Activated naive CD4-positive, alpha-beta T cell (primary cell): Measurements from ENCODE around the gene NUP160.
"Not testable (repeated sequence)": the region's sequence is repeated elsewhere in the genome, so short reads cannot be mapped to it uniquely, and the experiment has no call there.

ENCODE experiments used
- DNase-seq, 4 experiments: peaks; one replicate each; lab custom pipeline; 2025; lab: John Stamatoyannopoulos, UW

The NUP160 gene

DNA sequence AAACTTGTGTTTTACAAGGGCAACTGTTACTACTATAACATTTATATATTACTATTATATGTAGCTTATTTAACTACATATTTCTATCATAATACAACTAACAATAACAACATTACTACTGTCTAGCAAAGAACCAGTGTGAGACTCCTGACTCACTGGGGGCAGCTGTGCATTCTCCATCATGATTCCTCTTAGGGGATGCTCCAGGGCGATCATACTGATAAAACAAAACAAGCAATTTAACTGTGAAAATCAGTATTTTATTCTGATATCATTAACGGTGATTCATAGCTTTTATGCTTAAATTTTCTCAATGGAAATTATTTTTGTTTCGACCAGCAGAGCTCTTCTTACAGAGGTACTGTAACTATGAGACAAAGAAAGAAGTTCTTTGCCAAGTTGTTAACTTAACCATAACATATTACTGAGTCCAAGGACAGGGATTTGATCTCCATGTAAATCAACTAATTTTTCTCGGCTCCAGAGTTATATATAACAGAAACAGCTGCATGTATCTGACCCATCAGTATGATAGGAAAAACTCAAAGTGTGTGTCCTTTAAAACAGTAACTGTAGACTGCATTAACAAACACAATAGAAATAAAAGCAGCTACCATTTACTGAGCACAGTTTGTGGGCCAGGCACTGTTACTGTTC is 56.2 kb downstream of the NUP160 start:
- no peak for DNase-seq

DNA sequence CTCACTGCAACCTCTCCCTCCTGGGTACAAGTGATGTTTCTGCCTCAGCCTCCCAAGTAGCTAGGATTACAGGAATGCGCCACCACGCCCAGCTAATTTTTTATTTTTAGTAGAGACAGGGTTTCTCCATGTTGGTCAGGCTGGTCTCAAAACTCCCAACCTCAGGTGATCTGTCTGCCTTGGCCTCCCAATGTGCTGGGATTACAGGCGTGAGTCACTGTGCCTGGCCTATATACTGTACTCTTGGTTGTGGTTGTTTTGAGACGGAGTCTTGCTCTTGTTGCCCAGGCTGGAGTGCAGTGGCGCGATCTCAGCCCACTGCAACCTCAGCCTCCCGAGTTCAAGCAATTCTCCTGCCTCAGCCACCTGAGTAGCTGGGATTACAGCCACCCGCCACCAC is 58.1 kb downstream of the NUP160 start:
- not testable (repeated sequence) for DNase-seq

DNA sequence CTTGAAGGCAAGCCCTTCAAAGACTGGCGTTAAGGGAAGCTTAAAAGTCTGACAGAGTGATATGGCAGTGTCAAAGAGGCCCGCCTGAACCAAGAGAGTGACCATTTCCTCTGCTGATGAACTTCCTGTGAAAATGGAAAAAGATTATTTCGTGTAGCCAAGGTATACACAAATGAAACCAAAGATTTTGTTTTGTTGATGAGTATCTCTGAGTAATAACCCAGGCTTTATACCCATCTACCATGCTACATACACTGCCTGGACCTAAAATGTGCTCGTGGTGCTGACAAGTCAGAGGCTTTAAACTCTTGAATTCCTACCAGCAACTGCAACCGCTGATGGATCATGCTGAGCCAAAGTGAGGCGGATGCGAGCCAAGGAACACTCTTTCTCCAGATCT is 60.0 kb downstream of the NUP160 start:
- no peak for DNase-seq

DNA sequence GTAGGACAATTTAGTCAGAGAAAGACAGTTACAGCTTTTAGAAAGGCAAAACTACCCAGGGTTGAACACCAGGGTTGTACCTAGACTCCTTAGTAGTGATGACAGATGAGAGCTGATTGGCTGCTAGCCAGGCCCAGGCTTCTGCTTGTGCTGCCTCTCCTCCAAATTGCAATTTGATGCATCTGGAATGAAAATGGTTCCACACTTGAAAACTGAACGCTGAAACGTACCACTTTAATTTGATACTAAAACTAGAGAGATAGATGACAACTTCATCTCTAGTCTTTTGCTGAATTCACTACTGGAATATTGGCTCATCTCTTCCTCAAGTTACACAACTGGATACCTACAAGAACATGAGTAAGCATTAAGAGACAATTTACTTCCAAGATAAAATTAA is 61.8 kb downstream of the NUP160 start:
- DNase-seq: no peak

DNA sequence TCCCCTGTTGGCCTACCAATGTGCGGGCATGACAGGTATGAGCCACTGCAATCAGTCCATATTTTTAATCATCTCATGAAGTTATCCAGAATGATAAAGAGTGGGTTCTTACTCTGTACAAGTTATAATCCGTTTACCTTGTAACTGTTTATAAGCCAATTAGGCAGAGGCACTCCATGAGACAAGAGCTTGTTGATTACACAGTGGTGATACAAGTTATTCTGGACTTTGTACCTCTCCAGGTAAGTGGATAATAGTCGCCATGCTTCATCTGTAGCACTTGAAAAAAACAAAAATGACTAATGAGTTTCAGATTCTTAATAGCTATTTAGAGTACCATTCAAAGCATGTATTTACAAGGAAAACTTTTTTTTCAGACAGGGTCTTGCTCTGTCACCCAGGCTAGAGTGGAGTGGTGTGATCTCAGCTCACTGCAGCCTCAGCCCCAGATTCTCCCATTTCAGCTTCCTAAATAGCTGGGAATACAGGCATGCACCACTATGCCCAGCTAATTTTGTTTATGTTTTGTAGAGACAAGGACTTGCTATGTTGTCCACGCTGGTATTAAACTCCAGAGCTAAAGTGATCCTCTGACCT is 63.3 kb downstream of the NUP160 start:
- no peak for DNase-seq

DNA sequence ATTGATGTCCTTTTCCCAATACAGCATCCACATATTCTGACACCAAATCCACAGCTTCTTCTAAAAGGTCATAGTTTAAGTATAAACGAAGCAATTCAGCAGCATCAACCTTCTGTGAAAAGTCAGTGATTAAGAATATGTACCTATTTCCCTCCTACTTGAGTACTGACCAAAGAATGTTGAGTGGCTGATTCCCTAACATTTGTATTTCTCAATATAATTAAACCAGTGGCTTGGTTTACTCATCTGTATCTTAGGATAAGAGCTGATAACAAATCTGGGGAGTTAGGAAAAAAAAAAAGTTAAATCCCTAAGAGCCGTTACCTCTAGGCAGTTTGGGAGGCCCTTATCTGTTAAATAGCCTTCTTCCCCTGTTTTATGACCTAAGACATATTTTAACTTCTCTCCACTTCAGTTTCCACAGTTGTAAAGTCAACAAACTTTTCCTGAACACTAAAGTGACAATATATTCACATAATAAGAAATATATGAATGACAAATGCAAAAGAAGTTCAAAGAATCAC is 65.0 kb downstream of the NUP160 start:
- no peak for DNase-seq

DNA sequence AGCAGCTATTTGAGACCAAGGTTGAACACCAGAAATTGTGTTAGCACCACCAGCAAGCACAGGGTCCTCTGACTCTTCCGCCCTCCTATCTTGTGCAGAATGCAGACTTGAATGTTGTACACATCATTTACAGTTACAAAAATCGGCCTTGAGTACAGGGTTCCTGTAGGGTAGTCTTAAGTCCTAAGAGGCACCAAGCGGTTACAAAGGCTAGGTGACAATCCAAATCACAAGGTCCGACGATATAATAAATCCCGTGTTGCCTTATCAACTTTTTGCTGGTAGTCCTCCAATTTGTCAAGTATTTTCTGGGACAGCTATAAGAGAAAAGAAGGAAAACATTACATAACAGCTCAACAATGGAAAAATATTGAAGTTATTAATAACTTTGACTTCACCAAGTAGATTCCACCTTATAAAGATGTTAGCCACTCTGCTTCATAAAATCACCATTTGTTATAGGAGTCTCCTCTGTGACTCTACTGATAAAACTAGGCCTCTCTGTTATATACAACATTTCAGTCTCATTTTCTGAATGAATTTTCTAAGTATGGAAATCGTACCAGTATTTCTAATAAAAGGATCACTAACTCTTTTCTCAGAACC is 69.2 kb downstream of the NUP160 start:
- DNase-seq: no peak

DNA sequence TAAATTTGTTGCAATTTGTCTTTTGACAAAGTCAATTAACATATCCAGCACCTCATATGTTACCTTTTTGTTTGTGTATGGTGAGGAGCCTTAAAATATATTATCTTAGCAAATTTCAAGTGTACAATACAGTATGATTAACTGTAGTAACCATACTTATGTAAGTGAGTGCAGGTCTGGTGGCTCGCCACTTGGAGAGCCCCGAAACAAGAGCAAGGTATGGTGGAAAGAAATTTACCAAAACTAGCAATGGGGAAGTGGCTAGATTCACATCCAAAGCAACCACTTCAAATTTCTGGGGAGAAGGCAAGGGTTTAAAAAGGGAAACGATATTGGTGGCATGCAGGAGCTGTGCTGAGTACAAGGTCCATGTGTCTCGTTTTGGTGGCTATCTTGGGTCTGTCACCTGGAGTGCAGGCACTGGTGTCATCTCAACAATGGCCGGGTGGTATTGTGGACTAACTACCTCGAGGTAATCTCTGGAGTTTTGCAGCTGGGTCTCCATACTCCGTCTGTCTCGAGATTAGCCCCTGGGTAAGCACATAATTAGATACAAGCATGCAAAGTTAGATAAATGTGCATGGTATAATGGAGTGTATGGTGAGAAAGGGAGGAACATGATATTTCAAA is 72.8 kb downstream of the NUP160 start:
- DNase-seq: no peak

DNA sequence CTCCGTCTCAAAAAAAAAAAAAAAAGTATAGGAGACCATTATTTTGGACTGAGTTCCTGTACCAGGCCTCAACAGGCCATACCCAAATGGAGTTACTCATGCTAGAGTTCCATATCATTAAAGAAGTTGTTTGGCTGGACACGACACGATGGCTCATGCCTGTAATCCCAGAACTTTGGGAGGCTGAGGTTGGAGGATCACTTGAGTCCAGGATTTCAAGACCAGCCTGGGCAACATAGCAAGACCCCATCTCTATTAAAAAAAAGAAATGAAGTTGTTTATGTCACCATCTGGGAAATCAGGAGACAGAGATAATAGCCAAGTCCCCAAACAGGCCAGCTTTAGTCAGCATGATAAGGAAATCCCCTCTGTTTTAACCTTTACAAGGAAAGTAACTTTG is 74.3 kb downstream of the NUP160 start:
- DNase-seq: no peak

DNA sequence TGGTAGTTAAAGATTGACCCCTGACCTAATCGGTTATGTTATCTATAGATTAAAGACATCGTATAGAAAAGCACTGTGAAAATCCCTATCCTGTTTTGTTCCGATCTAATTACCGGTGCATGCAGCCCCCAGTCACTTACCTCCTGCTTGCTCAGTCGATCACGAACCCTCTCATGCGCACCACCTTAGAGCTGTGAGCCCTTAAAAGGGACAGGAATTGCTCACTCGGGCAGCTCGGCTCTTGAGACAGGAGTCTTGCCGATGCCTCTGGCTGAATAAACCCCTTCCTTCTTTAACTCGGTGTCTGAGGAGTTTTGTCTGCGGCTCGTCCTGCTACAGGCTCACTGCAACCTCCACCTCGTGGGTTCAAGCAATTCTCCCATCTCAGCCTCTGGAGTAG is 78.6 kb downstream of the NUP160 start:
- not testable (repeated sequence) for DNase-seq

DNA sequence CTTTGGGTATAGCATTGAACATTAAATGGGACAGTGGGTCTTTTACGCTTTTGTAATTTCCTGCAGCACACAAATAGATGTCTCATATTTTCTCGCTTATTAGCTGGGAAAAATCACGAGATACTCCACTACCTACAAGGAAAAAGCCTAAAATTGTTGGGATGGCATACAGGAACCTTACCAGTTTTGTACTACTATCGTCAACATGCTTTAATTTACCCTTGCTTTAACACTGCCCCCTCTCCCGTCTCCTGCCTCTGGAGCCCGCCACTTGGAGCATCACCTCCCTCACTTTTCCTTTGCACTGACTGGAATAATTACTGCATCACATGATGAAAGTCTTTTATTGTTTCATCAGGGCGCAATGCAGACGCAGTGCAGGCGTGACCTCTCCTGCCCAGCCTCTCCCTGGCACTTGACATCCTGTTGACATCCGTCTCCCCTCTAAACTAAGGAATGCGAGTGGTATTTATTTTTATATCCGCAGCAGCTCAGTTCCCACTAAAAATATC is 80.0 kb downstream of the NUP160 start:
- DNase-seq: no peak

DNA sequence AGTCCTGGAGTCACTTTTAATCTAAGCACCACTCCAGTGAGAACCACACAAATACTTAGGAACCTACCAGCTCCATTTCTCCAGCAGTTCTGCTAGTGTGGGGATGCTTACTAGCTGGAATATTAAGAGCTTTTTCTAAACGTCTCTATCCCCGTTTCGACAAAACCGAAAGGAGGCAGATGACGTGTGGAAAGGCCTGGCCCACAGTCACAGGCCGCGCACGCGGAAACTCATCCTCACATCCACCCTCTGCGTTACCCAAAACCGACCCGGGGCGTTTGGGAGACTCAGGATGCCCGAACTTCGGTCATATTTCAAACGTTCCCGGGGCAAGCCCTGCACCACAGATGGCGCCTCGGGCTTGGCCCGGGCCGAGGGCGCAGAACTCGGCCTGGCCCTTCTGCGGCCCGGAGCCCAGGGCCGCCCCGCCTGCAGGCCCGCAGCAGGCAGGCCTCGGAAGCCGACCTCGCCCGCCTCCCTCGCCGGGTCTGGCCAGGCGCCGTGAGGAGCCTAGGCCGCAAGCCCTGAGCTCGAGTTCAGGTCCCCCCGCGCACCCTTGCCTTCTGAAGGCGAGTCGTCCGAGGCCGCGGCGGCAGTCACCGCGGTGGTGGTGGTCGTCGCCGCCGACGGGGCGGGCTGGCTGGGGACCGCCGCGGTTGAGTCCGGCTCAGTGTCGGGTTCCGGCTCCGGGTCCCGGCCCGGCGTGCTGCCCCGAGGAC is 81.5 kb downstream of the NUP160 start:
- DNase-seq: peak; percentile 41 to 65 (median 53)

DNA sequence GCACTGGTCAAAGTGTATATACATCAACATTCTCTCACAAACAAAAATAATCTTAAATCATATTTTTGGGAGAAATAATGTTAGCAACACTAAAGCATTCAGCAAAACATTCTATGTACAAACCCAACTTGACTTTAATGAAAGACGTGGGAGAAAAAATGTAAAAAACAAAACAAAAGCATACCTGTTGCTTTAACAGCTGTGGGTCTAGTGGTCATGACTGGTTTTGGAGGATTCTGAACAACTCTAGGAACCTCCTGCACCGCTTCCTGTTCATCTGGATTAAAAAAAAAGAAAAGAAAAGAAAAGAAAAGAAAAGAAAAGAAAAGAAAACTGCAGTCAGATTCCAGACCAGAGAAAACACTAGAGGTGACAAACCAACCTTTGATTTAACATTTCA is 83.1 kb downstream of the NUP160 start:
- DNase-seq: no peak

DNA sequence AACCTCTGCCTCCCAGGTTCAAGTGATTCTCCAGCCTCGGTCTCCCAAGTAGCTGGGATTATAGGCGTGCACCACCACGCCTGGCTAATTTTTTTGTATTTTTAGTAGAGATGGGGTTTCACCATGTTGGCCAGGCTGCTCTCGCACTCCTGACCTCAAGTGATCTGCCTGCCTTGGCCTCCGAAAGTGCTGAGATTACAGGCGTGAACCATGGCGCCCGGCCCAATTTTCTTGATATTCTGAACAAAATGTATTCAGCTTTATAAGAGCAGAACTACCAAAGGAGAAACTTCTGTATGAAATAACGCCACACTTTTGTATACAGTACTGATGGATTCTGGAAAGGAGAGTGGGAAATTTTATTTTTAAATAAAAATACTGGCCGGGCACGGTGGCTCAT is 88.9 kb downstream of the NUP160 start:
- DNase-seq: not testable (repeated sequence)

DNA sequence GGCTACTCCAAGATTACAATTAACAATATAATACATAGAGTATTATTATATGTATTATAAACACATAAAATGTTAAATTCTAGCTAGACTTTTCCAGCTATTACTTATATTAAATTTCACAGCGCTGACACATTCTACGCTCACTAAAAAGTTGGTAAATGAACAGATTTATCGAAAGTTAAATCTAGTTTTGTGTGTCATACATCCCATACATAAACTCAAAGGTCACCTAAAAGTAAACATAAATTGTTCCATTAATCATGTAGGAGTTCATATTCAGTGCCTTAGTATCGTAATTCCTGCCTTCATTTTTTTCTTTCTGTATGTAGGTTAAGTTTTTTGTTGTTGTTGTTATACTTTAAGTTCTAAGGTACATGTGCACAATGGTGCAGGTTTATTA is 91.9 kb downstream of the NUP160 start:
- no peak for DNase-seq

DNA sequence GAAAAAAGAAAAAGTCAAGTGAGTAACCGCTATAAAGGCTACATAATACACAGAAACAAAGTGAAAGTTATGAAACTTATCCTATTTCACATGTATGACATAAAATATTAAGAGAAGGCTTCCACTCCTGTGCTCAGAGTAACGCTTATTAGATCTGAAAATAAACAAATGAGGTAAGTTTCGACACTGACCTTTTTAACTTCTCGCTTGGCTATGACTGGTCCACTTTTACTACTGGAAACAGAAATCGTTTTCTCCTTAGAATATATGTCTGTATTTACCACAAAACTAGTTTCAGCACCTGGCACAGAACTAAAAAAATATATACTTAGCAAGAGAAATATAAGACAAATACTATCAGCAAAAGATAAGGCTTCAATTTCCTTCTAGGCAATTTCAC is 97.4 kb downstream of the NUP160 start:
- DNase-seq: no peak

DNA sequence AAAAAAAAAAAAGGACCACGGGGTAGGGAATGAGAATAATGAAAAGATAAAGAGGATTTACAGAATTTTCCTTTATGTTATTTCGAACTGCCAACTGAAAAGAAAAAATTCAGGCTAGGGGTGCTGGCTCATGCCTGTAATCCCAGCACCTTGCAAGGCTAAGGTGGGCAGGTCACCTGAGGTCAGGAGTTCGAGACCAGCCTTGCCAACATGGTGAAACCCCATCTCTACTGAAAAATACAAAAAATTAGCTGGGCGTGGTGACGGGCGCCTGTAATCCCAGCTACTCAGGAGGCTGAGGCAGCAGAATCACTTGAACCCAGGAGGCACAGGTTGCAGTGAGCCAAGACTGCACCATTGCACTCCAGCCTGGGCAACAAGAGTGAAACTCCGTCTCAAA is 105.7 kb downstream of the NUP160 start:
- not testable (repeated sequence) for DNase-seq

DNA sequence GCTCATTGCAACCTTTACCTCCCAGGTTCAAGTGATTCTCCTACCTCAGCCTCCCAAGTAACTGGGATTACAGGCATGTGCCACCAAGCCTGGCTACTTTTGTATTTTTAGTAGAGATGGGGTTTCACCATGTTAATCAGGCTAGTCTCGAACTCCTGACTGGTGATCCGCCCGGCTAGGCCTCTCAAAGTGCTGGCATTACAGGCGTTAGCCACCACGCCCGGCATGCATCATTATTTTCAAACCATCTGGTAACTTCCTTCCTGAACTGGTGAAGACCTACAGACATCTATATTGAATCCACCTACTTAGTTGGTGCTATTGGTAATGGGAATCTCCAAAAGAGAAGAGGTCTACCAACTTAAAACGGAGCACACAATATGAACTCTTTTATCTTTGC is 110.3 kb downstream of the NUP160 start:
- not testable (repeated sequence) for DNase-seq

DNA sequence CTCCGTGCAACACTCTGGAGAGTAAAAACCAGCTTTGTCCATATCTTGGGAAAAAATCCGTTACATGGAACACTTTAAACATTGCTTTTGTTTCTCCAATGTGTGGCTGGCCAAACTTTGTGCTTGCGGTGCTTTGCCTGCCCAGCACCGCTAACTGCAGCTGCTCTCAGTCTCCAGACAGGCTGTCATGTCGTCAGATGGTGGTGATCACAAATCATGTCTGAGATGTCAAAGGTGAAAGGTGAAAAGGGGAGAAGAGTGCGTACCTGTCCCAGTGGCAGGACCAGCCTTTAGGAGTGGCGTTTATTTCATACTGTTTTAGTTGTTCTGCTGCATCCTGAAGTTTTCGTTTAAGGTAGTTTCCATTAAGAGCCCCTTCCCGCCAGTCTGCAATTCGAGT is 115.9 kb downstream of the NUP160 start:
- no peak for DNase-seq

DNA sequence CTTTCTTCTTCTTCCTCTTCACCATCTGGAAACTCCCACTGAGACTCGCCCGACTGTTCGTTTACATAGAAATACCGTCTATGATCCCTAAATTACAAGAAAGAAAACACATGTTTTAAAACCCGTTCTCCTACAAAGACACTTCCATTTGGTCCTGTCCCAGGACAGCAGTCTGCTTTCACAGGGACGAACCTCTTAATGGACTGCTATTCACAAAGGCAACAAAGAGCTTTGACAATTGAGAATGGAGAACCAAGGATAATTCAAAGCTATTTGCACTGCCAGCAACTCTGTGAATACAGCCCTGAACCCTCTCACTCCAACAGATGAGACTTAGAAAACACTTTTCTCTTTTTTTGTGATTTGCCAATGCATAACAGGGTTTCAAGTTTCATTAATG is 116.7 kb downstream of the NUP160 start:
- DNase-seq: no peak
